Immature natural killer cell (primary cell): ENCODE measurements around the gene DPH2. TPM values are rescaled to one million over a fixed set of nuclear protein-coding genes. Genes with fewer than 3 reads are reported as not detected.

Source experiments
- DNase-seq, 3 donors: peaks; one replicate each; pipeline ENCODE4 v3.0.0; 2022; ENCODE audit warnings: mixed read lengths in 1 of 3
- H3K27ac Mint-ChIP-seq, 6 donors: one replicate each; pipeline ENCODE4 v1.8.0; 2020; ENCODE audit warnings: mixed read lengths in 6 of 6, mild to moderate bottlenecking in 5 of 6, inconsistent platforms in 4 of 6, moderate library complexity in 3 of 6
- H3K27me3 Mint-ChIP-seq, 3 donors: one replicate each; pipeline ENCODE4 v1.8.0; 2020 to 2021; ENCODE audit warnings: low read depth in 3 of 3, mild to moderate bottlenecking in 3 of 3, mixed read lengths in 3 of 3, moderate library complexity in 3 of 3, inconsistent platforms in 1 of 3
- H3K36me3 Mint-ChIP-seq, 3 donors: one replicate each; pipeline ENCODE4 v1.8.0; 2020; ENCODE audit warnings: mixed read lengths in 3 of 3, inconsistent platforms in 2 of 3, mild to moderate bottlenecking in 2 of 3
- H3K4me1 Mint-ChIP-seq, 2 donors: one replicate each; pipeline ENCODE4 v1.8.0; 2020; ENCODE audit warnings: inconsistent platforms in 2 of 2, mild to moderate bottlenecking in 2 of 2, mixed read lengths in 2 of 2, moderate library complexity in 1 of 2
- H3K4me3 Mint-ChIP-seq, 5 donors: one replicate each; pipeline ENCODE4 v1.8.0; 2020; ENCODE audit warnings: mild to moderate bottlenecking in 5 of 5, mixed read lengths in 5 of 5, inconsistent platforms in 3 of 5, moderate library complexity in 3 of 5
- H3K9me3 Mint-ChIP-seq, 6 donors: one replicate each; pipeline ENCODE4 v1.8.0; 2020; ENCODE audit warnings: mild to moderate bottlenecking in 6 of 6, mixed read lengths in 6 of 6, inconsistent platforms in 4 of 6, moderate library complexity in 3 of 6
- polyA plus RNA-seq, 3 donors: library from polyadenylated mRNA; unstranded; fragments of 300-500 nt; fragmentation: Illumina TruSeq; gene quantifications; one replicate each; pipeline ENCODE4 v1.2.3, GENCODE V29; 2021

DPH2 gene
- polyA plus RNA-seq, 3 donors from 2014 or later: 20.0 to 29.0 (median 21.4) TPM

- Mint-ChIP-seq H3K27ac (no peak overlapping the region), H3K9me3 (no peaks in the 10 kb centered on the region), H3K4me1 (peaks cover 0 to 2% of the 10 kb centered on the region in 2 donors), H3K36me3 (no peaks in the 10 kb centered on the region), H3K4me3 (no peak overlapping the region), H3K27me3 (peaks cover 0 to 2% (median 0%) of the 10 kb centered on the region in 3 donors)
- no peak for DNase-seq
These were observed 27.6 kb downstream of the DPH2 start for GRCh38 chr1:43997295-43997999.

- Mint-ChIP-seq H3K36me3 (no peaks in the 10 kb centered on the region), H3K4me3 (no peak overlapping the region), H3K9me3 (no peaks in the 10 kb centered on the region)
These were observed 28.2 kb downstream of the DPH2 start for GRCh38 chr1:43998000-43998378.

DNA sequence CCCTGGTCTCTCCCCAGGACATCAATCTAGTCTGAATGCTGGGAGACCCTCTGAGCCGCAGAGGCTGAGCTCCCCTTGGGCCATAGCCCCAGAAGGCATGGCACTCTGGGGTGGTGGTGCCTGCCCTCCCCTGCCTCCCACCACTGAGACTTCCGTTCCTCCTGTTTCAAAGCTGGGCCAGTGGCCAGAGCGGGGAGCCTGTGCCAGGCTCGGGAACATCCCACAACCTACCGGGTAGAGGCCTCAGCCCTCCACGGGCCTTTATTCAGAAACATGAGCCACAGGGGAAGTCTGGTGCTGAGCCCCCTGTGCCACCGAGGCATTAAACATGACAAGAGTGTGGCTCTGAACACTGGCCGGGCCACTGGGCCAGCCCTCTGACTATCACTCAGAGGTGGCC lies 29.6 kb downstream of the DPH2 start:
- no peak for DNase-seq
- Mint-ChIP-seq H3K36me3 (no peaks in the 10 kb centered on the region), H3K9me3 (no peaks in the 10 kb centered on the region), H3K4me3 (no peak overlapping the region), H3K27me3 (no peaks in the 10 kb centered on the region), H3K27ac (no peak overlapping the region), H3K4me1 (no peaks in the 10 kb centered on the region)

More at GRCh38 chr1:43998000-43998378, 28.2 kb downstream of the DPH2 start:
- H3K27ac Mint-ChIP-seq: no peak overlapping the region
- H3K4me1 Mint-ChIP-seq: no peaks in the 10 kb centered on the region
- no peak for DNase-seq
- no peaks in the 10 kb centered on the region for H3K27me3 Mint-ChIP-seq

DNA sequence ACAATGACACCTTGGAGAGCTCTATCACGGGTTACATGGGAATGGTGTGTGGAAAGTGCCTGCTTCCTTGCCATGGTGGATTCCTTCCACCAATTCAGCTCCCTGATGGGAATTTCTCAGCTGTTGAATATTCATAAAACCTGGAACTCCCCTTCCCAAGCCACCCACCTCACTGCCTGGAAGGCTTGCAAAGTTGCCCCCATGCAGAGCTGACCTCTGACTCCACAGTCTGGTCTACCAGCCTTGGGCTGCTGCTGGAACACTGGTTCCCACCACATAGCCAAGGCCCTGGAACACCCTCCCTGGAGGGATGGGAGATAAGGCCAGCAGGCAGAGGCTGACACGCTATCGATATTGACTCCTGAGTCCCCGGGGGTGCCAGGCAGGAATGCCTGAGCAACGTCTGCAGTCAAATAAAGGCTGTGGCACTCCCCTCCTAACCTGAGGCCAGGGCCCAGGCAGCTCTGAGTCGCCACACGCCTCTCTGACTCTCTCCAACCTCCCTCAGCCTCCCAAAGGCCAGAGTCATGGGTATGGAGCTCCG lies 30.4 kb downstream of the DPH2 start:
- Mint-ChIP-seq H3K36me3 (no peaks in the 10 kb centered on the region), H3K27ac (no peak overlapping the region)

DNA sequence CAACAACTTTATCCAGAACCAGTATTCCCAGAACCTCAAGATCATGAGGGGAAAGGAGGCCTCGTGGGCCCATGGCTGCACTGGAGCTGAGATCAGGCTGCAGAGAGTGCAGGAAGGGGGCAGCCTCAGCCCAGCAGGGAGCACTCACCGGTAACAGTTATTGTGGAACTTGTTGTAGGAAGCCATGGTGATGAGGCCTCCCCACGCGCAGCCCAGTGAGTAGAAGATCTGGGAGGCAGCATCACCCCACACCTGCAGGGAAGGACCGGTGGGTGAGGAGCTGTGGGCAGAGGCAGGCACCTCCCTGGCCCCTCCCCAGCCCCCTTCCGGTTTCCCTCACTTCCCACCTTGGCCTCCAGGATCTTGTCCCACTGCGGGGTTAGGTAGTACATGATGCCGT lies 32.4 kb downstream of the DPH2 start:
- H3K4me1 Mint-ChIP-seq: no peaks in the 10 kb centered on the region
- H3K9me3 Mint-ChIP-seq: no peaks in the 10 kb centered on the region
- no peaks in the 10 kb centered on the region for H3K27me3 Mint-ChIP-seq
- DNase-seq: no peak
- no peak overlapping the region for H3K27ac Mint-ChIP-seq
- no peaks in the 10 kb centered on the region for H3K36me3 Mint-ChIP-seq
- H3K4me3 Mint-ChIP-seq: no peak overlapping the region

More for the DNA sequence above, 30.4 kb downstream of the DPH2 start:
- Mint-ChIP-seq H3K9me3 (no peaks in the 10 kb centered on the region), H3K4me3 (no peak overlapping the region), H3K27me3 (no peaks in the 10 kb centered on the region), H3K4me1 (no peaks in the 10 kb centered on the region)
- DNase-seq: no peak

- Mint-ChIP-seq H3K4me1 (no peaks in the 10 kb centered on the region), H3K27me3 (no peaks in the 10 kb centered on the region), H3K4me3 (no peak overlapping the region)
These were observed 32.9 kb downstream of the DPH2 start for GRCh38 chr1:44002606-44003157.

DNA sequence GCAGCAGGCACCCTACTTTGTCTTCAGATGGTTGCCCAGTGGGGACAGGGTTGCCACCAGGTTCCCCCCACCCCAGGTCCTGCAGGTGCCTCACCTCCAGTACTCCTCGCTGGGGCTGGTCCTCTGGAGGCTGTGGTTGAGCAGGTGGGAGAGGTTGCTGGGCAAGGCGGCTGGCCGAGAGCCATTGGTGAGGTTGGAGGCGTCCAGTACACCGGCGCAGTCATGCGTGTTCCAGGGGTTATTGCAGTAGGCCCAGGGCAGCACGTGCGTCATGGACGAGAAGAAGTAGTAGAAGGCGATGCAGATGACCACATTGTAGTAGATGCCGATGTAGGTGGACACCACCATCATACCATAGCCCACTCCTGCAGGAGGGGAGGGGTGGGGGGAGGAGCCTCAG lies 38.4 kb downstream of the DPH2 start:
- no peak overlapping the region for H3K27ac Mint-ChIP-seq
- no peak for DNase-seq
- H3K27me3 Mint-ChIP-seq: peaks cover 1 to 2% (median 1%) of the 10 kb centered on the region in 3 donors
- no peaks in the 10 kb centered on the region for H3K9me3 Mint-ChIP-seq
- H3K36me3 Mint-ChIP-seq: no peaks in the 10 kb centered on the region
- H3K4me1 Mint-ChIP-seq: no peaks in the 10 kb centered on the region
- H3K4me3 Mint-ChIP-seq: no peak overlapping the region

More at GRCh38 chr1:44002606-44003157, 32.9 kb downstream of the DPH2 start:
- Mint-ChIP-seq H3K9me3 (no peaks in the 10 kb centered on the region), H3K27ac (no peak overlapping the region), H3K36me3 (no peaks in the 10 kb centered on the region)
- DNase-seq: no peak

- Mint-ChIP-seq H3K27me3 (peaks cover 1 to 2% (median 1%) of the 10 kb centered on the region in 3 donors), H3K27ac (no peak overlapping the region), H3K9me3 (no peaks in the 10 kb centered on the region), H3K4me3 (no peak overlapping the region), H3K4me1 (no peaks in the 10 kb centered on the region), H3K36me3 (no peaks in the 10 kb centered on the region)
- DNase-seq: no peak
These were observed 41.2 kb downstream of the DPH2 start for GRCh38 chr1:44010935-44011471.

GRCh38 chr1:44012404-44012803 lies 42.6 kb downstream of the DPH2 start:
- Mint-ChIP-seq H3K36me3 (no peaks in the 10 kb centered on the region), H3K27me3 (peaks cover 1 to 2% (median 1%) of the 10 kb centered on the region in 3 donors), H3K4me1 (no peaks in the 10 kb centered on the region), H3K9me3 (no peaks in the 10 kb centered on the region), H3K27ac (no peak overlapping the region), H3K4me3 (no peak overlapping the region)
- no peak for DNase-seq

DNA sequence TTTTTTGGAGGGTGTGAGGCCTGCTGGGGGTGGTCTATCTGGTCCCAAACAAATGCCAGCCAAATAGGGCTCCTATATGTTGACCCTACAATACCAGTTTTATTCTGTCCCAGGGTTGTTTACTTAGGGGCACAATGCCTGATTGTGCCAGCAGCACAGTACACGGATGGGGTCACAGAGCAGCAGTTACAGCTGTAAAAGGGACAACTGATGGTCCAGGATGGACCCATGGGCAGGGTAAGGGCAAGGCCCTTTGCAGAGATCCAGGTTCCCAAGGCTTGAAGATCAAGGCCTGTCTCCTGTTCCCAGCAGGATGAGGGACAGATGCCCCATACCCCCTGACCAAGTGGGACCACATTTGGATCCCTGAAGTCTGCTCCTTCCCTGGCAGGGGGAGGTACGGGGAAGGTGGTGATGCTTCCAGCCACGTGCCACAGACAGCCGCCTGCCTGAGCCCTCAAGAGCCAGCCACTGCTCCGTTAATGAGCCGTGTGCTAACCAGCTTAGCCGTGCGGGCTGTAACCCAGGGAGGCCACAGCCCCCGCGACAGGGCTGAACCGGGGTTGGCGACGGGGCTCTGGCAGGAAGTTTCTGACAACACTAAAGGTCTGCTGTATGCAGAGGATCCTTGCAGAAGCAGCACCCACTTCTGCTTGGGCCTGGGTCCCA lies 43.3 kb downstream of the DPH2 start:
- no peak overlapping the region for H3K27ac Mint-ChIP-seq
- no peak for DNase-seq
- H3K36me3 Mint-ChIP-seq: no peaks in the 10 kb centered on the region
- peaks cover 1 to 2% (median 1%) of the 10 kb centered on the region in 3 donors for H3K27me3 Mint-ChIP-seq
- H3K4me3 Mint-ChIP-seq: no peak overlapping the region
- no peaks in the 10 kb centered on the region for H3K9me3 Mint-ChIP-seq
- no peaks in the 10 kb centered on the region for H3K4me1 Mint-ChIP-seq

DNA sequence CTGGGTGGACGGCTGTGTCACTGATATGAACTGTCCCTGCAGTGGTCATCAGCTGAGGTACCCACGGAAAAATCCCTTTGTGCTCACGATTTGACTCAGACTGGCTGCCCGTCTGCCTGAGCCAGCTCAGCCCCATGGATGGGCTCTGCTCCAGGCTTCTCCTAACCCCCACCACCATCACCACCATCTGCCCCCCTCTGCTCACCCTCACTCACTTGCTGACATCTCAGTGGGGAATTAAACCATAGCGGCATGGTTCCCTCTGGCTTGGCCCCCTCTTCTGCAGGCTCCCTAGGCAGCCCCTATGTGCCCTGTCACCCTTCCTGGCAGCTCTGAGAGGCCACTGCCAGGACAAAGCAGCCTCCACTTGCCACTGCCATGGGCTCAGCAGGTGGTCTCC lies 44.1 kb downstream of the DPH2 start:
- no peaks in the 10 kb centered on the region for H3K9me3 Mint-ChIP-seq
- no peaks in the 10 kb centered on the region for H3K4me1 Mint-ChIP-seq
- no peak overlapping the region for H3K27ac Mint-ChIP-seq
- H3K4me3 Mint-ChIP-seq: no peak overlapping the region
- peaks cover 0 to 2% (median 1%) of the 10 kb centered on the region in 3 donors for H3K27me3 Mint-ChIP-seq
- no peaks in the 10 kb centered on the region for H3K36me3 Mint-ChIP-seq
- DNase-seq: no peak

- Mint-ChIP-seq H3K4me3 (no peak overlapping the region), H3K27ac (peak overlapping the region in 1 of 6 donors; percentile 47), H3K36me3 (no peaks in the 10 kb centered on the region), H3K4me1 (no peaks in the 10 kb centered on the region), H3K9me3 (no peaks in the 10 kb centered on the region), H3K27me3 (peaks cover 0 to 2% (median 1%) of the 10 kb centered on the region in 3 donors)
- DNase-seq: no peak
These were observed 44.7 kb downstream of the DPH2 start for GRCh38 chr1:44014365-44015104.

DNA sequence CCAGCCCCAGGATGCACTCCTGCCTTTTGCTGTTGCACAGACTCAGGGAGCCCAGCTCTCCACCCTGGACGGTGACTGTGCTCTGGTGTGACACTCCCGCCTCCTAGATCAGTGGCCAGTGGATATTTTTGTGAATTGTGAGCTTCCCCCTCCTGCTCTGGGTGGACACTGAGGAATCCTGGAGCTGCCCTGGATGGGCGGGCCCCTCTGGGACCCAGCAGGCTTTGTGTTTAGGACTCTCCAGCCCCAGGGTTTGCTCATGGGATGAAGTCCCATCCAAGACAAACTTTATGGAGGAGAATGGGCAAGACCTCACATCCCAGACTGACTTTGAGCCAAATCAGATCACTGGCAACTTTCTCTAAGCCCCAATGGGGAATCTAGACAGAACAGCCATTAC lies 45.4 kb downstream of the DPH2 start:
- no peak for DNase-seq
- Mint-ChIP-seq H3K9me3 (no peaks in the 10 kb centered on the region), H3K4me1 (no peaks in the 10 kb centered on the region), H3K27me3 (no peaks in the 10 kb centered on the region), H3K27ac (no peak overlapping the region), H3K36me3 (no peaks in the 10 kb centered on the region), H3K4me3 (no peak overlapping the region)
